H1 (cell line): ENCODE data around the gene NAA11.

ENCODE experiments used
- CBX8 ChIP-seq: fragments of 300-800, 300-1000 bp; sonication (generic); IDR thresholded peaks from 2 replicates; pipeline ENCODE4 v1.7.1; 2016; ENCODE audit warnings: low read depth, low read length, borderline replicate concordance
- CTCF ChIP-seq, 3 experiments: IDR thresholded peaks; 1 replicate in 2 of 3; 2 replicates in 1 of 3; pipeline versions ENCODE4 v1.5.1 to v1.6.1; 2011; ENCODE audit warnings: low read length in 3 of 3, mild to moderate bottlenecking in 3 of 3, inconsistent platforms in 2 of 3, low read depth in 1 of 3, moderate library complexity in 1 of 3; ENCODE audit not compliant: insufficient read depth in 1 of 3; ENCODE audit errors: control extremely low read depth in 1 of 3
- E2F6 ChIP-seq: IDR thresholded peaks from 2 replicates; pipeline ENCODE4 v1.6.1; 2012; ENCODE audit warnings: inconsistent platforms
- JUND ChIP-seq: IDR thresholded peaks from 2 replicates; pipeline ENCODE4 v1.6.1; 2011; ENCODE audit warnings: mild to moderate bottlenecking, improper control_type of control experiment, low read length
- TCF12 ChIP-seq: IDR thresholded peaks from 2 replicates; pipeline ENCODE4 v1.6.1; 2011; ENCODE audit warnings: low read depth, mild to moderate bottlenecking, low read length
- ZNF274 ChIP-seq: IDR thresholded peaks from 2 replicates; pipeline ENCODE4 v1.7.0; 2012; ENCODE audit warnings: low read length, borderline replicate concordance; ENCODE audit errors: extremely low read depth

- TF ChIP-seq CBX8 (no peak), JUND (no peak), CTCF (IDR thresholded peaks at IDR 0.05; ENCODE audit: control extremely low read depth in 1 of 3, insufficient read depth in 1 of 3, low read depth in 1 of 3, low read length in 3 of 3) (no peak), TCF12 (no peak), ZNF274 (no peak), E2F6 (no peak)
Observed at GRCh38 chr4:79267671-79268070, 58.2 kb downstream of the NAA11 start.
